Activated CD8-positive, alpha-beta memory T cell treated with anti-CD3 and anti-CD28 coated beads, Interleukin-2, amount 50 U/mL, for 4 hours (primary cell): ENCODE results near the gene CTAGE1.
A peak's percentile ranks its signal among the peaks of the same experiment; 100 is the strongest.

Source experiments
- DNase-seq: peaks from one replicate; pipeline ENCODE4 v3.0.0-alpha.2; 2020

The CTAGE1 gene

GRCh38 chr18:22387364-22387763, 30.4 kb downstream of the CTAGE1 start:
- no peak for DNase-seq

DNA sequence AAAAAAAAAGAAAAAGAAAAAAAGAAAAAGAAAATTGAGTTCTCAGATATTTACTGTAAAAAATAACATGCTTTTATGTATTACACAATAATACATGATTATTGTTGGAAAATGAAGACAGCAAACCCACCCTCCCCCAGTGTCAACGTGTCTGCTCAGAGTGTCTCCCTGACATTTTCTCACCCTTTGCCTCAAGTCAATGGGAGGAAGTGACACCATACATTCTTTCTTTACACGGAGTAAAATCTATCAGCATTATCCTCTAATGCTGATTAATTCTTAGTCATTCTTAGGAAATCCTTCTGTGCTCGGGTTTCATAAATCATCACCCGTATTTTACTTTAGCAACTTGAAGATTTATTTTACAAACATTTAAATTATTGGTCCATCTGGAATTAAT, 32.0 kb downstream of the CTAGE1 start:
- DNase-seq = no peak

DNA sequence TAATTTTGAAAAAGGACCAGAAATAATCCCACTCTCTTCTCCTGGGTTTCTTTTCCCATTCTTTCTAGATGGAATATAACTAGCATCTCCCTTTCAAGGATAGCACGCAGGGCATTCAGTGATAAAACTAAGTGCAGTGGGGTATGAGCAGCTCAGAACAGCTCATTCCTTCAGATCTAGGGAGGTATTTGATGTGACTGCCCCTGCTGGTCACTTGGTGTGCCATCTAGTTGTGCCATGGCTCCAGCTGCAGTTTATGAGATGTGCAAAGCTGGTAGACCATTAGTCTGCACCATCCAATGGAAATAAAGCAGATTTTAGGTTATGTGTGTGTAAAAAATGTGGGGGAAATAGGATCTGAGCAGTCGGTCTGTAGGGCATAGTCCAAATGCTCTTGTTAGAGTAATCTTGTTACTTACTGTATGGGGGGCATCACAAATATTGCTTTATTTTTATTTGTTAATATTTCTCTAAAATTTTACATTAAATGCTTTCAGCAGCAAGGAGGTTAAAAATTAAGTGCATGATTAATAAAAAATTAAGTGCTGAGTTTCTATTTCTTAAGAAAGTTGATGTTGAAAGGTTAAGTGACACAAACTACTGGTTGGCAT, 38.9 kb downstream of the CTAGE1 start:
- DNase-seq = peak; percentile 32

- no peak for DNase-seq
Measured at GRCh38 chr18:22377769-22378168, 39.9 kb downstream of the CTAGE1 start.

- no peak for DNase-seq
Measured at GRCh38 chr18:22370414-22370813, 47.3 kb downstream of the CTAGE1 start.

DNA sequence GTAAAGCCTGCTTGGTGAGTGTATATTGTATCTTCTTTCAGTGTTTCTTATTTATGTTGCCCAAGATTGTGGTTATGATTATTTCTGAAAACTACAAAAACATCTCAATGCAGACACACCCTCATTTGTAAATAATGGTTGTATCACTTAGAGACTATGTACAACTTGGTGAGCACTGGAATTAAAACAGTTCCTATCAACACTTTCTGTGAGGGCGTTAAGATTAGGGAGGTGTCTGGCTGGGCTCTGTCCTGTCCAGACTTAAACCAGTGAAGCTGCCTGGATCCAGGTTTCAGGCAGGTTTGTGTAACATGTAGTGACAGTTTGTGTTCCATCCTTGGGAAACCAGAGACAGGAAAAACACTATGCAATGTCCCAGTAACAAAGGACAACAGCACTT, 49.7 kb downstream of the CTAGE1 start:
- no peak for DNase-seq

GRCh38 chr18:22367303-22367702, 50.4 kb downstream of the CTAGE1 start:
- no peak for DNase-seq

DNA sequence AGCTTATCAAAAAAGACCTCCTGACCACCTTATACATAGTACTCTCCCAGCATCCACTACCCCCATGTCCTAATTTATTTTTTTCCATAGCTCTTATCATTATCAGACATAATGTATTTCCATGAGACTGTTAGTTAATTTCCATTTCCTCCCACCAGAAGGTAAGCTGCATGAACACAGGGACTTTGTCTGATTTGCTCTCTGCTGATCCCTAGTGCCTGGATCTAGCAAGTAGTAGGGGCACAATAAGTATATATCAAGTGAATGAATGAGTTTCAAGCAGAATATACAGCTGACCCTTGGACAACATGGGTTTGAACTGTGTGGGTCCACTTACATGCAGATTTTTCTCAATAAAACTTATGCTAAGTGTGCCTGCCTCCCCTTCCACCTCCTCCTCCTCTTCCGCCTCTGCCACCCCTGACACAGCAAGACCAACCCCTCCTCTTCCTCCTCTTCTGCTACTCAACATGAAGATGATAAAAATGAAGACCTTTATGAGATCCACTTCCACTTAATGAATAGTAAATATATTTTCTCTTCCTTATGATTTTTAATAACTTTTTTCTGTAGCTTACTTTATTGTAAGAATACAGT, 53.8 kb downstream of the CTAGE1 start:
- DNase-seq = no peak
